Loucy (cell line): Measurements from ENCODE around the gene GRSF1.

Experiments
- H2AFZ ChIP-seq: fragments of 200-600 bp; sonication (generic); 2 replicates; pipeline ENCODE4 v1.6.0; 2016; ENCODE audit warnings: antibody characterized with exemption, mild to moderate bottlenecking, low read length, moderate library complexity
- H3F3A ChIP-seq: fragments of 200-600 bp; 2 replicates; pipeline ENCODE4 v1.6.0; 2016; ENCODE audit warnings: antibody characterized with exemption, low read depth, mild to moderate bottlenecking
- H3K27me3 ChIP-seq: fragments of 200-600 bp; sonication (generic); 2 replicates; pipeline ENCODE4 v1.6.1; 2014; ENCODE audit warnings: low read length, mild to moderate bottlenecking; ENCODE audit not compliant: insufficient read depth, poor library complexity, severe bottlenecking
- H3K36me3 ChIP-seq: fragments of 200-600 bp; sonication (generic); 2 replicates; pipeline ENCODE4 v1.6.1; 2016; ENCODE audit warnings: low read length; ENCODE audit not compliant: insufficient read depth
- H3K4me1 ChIP-seq: fragments of 200-600 bp; sonication (generic); 2 replicates; pipeline ENCODE4 v1.5.1; 2014; ENCODE audit warnings: low read length, mild to moderate bottlenecking; ENCODE audit not compliant: insufficient read depth, poor library complexity, severe bottlenecking
- H3K4me2 ChIP-seq: fragments of 200-600 bp; sonication (generic); 2 replicates; pipeline ENCODE4 v1.6.0; 2014; ENCODE audit warnings: antibody characterized with exemption, low read length, low read depth, mild to moderate bottlenecking; ENCODE audit not compliant: poor library complexity, severe bottlenecking
- H3K4me3 ChIP-seq: fragments of 200-600 bp; sonication (generic); 2 replicates; pipeline ENCODE4 v1.5.1; 2014; ENCODE audit warnings: low read length, mild to moderate bottlenecking, mixed read lengths; ENCODE audit not compliant: poor library complexity, severe bottlenecking
- H3K79me2 ChIP-seq: fragments of 200-600 bp; sonication (generic); 2 replicates; pipeline ENCODE4 v1.6.1; 2014; ENCODE audit warnings: low read length; ENCODE audit not compliant: insufficient read depth
- H3K9ac ChIP-seq: fragments of 200-600 bp; sonication (generic); 2 replicates; pipeline ENCODE4 v1.6.0; 2014; ENCODE audit warnings: mild to moderate bottlenecking, low read depth, low read length, moderate library complexity; ENCODE audit not compliant: poor library complexity, severe bottlenecking
- H3K9me2 ChIP-seq: fragments of 200-600 bp; sonication (generic); replicated peaks from 2 replicates; pipeline ENCODE4 v1.6.1; 2016; ENCODE audit warnings: low read depth, low read length, mixed read lengths
- H3K9me3 ChIP-seq: fragments of 200-600 bp; sonication (generic); 2 replicates; pipeline ENCODE4 v1.6.1; 2014; ENCODE audit warnings: mild to moderate bottlenecking, antibody characterized with exemption, low read length, low read depth; ENCODE audit not compliant: insufficient read depth
- H4K20me1 ChIP-seq: fragments of 200-600 bp; sonication (generic); 2 replicates; pipeline ENCODE4 v1.6.0; 2014; ENCODE audit warnings: antibody characterized with exemption, low read length, mild to moderate bottlenecking; ENCODE audit not compliant: insufficient read depth, poor library complexity, severe bottlenecking
- EZH2phosphoT487 ChIP-seq: fragments of 200-600 bp; IDR thresholded peaks from 2 replicates; pipeline ENCODE4 v1.6.1; 2018; ENCODE audit warnings: antibody characterized with exemption, mild to moderate bottlenecking, moderate library complexity, borderline replicate concordance
- TF ChIP-seq, protein P1 (sequence below): fragments of 200-600 bp; sonication (generic); conservative IDR thresholded peaks from 2 replicates; pipeline ENCODE4 v1.5.1; 2014; ENCODE audit warnings: mild to moderate bottlenecking, antibody characterized with exemption, low read length

Gene GRSF1

DNA sequence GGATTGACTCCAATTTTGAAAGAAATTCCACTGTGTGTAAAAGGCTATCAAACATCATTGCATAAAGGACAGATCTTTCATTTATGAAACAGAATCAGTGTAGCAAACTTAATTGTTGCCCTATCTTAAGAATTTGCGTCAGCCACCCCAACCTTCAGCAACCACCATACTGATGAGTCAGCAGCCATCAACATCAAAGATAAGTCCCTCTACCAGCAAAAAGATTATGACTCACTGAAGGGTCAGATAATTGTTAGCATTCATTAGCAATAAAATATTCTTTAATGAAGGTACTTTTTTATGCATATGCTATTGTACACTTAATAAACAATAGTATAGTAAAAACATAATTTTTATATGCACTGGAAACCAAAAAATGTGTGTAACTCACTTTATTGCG, 15.8 kb upstream of the GRSF1 start:
- no peak overlapping the region for H3K4me2 ChIP-seq

DNA sequence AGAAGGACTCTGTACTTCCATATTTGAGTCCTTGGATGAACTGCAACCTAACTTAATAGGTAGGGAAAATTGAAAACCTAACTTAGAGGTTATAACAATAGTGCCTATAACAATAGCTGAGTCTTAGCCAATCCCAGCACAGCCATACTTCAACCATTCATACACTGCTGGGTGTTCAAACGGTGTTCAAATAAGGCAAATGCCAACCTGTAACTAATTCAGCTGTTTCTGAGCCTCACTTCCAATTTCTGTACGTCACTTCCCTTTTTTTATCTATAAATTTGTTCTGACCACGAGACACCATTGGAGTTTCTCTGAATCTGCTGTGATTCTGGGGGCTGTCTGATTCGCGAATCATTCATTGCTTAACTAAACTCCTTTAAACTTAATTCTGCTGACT, 9.6 kb upstream of the GRSF1 start:
- Histone ChIP-seq H3K9ac (no peak overlapping the region), H3K79me2 (no peaks in the 10 kb centered on the region), H3K36me3 (no peaks in the 10 kb centered on the region), H3K27me3 (no peaks in the 10 kb centered on the region), H3K4me1 (no peaks in the 10 kb centered on the region), H3K4me2 (no peak overlapping the region), H4K20me1 (no peaks in the 10 kb centered on the region), H3F3A (no peaks in the 10 kb centered on the region), H3K9me2 (no peaks in the 10 kb centered on the region), H3K9me3 (no peaks in the 10 kb centered on the region), H2AFZ (no peak overlapping the region), H3K4me3 (no peak overlapping the region)
- TF ChIP-seq, protein P1, sequence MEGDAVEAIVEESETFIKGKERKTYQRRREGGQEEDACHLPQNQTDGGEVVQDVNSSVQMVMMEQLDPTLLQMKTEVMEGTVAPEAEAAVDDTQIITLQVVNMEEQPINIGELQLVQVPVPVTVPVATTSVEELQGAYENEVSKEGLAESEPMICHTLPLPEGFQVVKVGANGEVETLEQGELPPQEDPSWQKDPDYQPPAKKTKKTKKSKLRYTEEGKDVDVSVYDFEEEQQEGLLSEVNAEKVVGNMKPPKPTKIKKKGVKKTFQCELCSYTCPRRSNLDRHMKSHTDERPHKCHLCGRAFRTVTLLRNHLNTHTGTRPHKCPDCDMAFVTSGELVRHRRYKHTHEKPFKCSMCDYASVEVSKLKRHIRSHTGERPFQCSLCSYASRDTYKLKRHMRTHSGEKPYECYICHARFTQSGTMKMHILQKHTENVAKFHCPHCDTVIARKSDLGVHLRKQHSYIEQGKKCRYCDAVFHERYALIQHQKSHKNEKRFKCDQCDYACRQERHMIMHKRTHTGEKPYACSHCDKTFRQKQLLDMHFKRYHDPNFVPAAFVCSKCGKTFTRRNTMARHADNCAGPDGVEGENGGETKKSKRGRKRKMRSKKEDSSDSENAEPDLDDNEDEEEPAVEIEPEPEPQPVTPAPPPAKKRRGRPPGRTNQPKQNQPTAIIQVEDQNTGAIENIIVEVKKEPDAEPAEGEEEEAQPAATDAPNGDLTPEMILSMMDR, result no peak
- TF ChIP-seq EZH2phosphoT487, result no peak

More for the DNA sequence above, 15.8 kb upstream of the GRSF1 start:
- Histone ChIP-seq H3K9me2 (no peaks in the 10 kb centered on the region), H3K4me3 (no peak overlapping the region), H4K20me1 (no peaks in the 10 kb centered on the region), H3K79me2 (no peaks in the 10 kb centered on the region), H3K27me3 (no peaks in the 10 kb centered on the region), H3K9ac (no peak overlapping the region), H3K4me1 (no peaks in the 10 kb centered on the region), H3F3A (no peaks in the 10 kb centered on the region), H2AFZ (no peak overlapping the region), H3K36me3 (no peaks in the 10 kb centered on the region), H3K9me3 (no peaks in the 10 kb centered on the region)
- TF ChIP-seq, protein P1, result no peak
- TF ChIP-seq EZH2phosphoT487, result no peak

- H3K27me3 ChIP-seq, result peaks cover under 1% of the 10 kb centered on the region
- no peak overlapping the region for H3K4me3 ChIP-seq
- H3K4me1 ChIP-seq, result no peaks in the 10 kb centered on the region
- peaks cover under 1% of the 10 kb centered on the region for H4K20me1 ChIP-seq
- peaks cover 5% of the 10 kb centered on the region for H3K79me2 ChIP-seq
- H3K9ac ChIP-seq, result no peak overlapping the region
- TF ChIP-seq, protein P1, result no peak
- TF ChIP-seq EZH2phosphoT487, result no peak
- H2AFZ ChIP-seq, result no peak overlapping the region
- no peak overlapping the region for H3K4me2 ChIP-seq
- no peaks in the 10 kb centered on the region for H3K36me3 ChIP-seq
- H3F3A ChIP-seq, result no peaks in the 10 kb centered on the region
- H3K9me2 ChIP-seq, result no peaks in the 10 kb centered on the region
- H3K9me3 ChIP-seq, result no peaks in the 10 kb centered on the region
Measured at GRCh38 chr4:70844180-70844579, 4.5 kb upstream of the GRSF1 start.
